ENCODE measurements around the gene METTL6.
"Not testable (repeated sequence)": the region's sequence is repeated elsewhere in the genome, so short reads cannot be mapped to it uniquely, and the experiment has no call there.

Gene METTL6

GRCh38 chr3:15427182-15427880 lies at the start of gene METTL6, which contains the start of gene EAF1:
Gene METTL6 (minus strand): TSS chr3:15427544. CDS start chr3:15426511, 1,033 bp downstream.
Gene EAF1 (plus strand): TSS chr3:15427598. CDS start chr3:15427780, 182 bp downstream.
- DNase-seq, result peak; percentile 90

DNA sequence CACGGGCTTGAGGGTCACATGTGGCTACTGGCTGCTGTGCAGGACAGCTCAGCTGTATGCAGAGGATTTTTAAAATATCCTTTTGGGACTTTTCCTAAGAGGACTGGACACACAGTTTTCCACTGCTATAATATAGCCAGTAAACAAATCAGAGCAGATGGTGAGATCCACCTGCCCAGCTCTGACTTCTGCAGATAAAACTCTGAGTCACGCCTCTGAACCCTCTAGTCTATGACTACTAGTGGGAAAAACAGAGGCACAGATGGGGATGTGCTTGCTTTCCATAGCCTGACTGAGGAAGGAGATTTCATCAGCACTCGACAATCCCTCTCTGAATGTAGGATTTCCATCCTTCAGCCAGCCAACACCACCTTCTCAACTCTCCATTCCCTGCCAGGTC lies 49.0 kb upstream of the METTL6 start:
- no peak for DNase-seq

GRCh38 chr3:15475161-15475560 lies 47.8 kb upstream of the METTL6 start:
- no peak for DNase-seq

DNA sequence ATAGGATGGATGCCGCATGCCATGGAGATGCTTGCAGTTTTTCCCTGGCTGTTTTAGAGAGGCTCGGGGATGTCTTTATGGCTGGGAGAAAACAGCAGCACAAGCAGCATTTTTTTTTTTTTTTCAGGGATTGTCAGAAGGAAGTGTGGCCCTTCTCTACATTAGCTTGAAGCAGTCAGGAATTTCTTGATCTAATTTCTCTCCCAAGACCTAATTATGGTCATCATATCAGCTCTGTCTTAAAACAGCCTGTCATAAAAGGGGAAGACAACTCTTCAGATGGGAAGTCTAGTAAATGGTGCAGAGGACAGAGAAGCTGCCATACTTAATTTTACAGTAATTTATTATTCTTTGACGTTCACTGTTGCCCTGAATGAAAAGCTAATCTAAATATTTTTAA lies 44.5 kb upstream of the METTL6 start:
- DNase-seq, result no peak

GRCh38 chr3:15470849-15471248 lies 43.5 kb upstream of the METTL6 start:
- no peak for DNase-seq

GRCh38 chr3:15470261-15470660 lies 42.9 kb upstream of the METTL6 start:
- DNase-seq, result peak; percentile 34

GRCh38 chr3:15467227-15468181 lies 40.2 kb upstream of the METTL6 start:
- DNase-seq, result no peak

DNA sequence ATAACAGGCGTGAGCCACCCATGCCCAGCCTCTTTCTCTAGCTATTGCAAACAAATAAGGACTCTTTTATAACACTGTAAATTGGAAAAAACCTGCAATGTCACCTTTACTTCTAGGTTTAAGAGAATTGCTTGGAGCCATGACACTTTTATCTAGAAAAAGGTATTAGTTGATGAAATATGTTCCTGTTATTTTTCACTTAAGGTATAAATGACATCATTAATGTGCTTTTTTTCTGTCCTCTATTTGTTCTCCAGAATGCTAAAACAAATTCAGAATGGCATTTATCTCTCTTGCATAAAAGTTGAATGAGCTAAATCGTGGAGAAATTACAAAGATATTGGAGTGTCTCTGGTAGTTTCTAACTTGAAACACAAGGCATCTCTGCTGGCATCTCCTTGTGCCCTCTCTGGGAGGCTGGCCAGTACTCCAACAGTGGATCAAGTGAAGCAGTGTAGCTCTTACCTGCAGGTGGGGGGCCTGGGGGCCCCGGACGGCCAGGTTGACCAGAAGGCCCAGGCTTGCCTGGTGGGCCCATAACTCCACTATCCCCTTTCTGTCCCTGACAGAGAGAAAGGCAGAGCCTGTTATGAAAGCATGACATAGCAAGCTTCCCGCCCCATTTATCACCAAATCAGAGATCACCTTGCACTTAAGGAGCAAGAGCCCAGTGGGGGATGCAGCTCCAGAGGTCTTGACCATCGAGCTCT lies 38.7 kb upstream of the METTL6 start:
- DNase-seq, result peak; percentile 33

DNA sequence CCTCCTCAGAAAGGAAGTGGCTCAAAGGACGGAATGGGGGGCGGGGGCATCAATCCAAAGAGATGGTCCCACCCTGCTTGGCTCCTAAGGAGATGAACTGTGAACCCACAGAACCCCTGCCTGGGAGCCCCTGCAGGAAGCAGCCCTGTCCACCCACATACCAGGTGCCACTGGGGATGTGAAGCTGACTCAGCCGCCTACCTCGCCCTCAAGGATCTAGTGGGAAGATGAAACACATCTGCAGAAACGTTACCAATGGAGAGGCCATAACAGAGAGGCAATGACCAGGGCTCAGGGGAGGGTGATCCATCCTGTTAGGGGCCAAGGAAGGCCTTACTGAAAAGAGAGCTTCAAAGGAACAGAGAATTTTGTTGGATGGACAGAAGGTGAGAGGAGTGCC lies 35.1 kb upstream of the METTL6 start:
- DNase-seq, result peak; percentile 50

GRCh38 chr3:15460891-15461531 lies 33.7 kb upstream of the METTL6 start:
- no peak for DNase-seq

GRCh38 chr3:15458212-15458780 lies 31.0 kb upstream of the METTL6 start:
- DNase-seq, result no peak

DNA sequence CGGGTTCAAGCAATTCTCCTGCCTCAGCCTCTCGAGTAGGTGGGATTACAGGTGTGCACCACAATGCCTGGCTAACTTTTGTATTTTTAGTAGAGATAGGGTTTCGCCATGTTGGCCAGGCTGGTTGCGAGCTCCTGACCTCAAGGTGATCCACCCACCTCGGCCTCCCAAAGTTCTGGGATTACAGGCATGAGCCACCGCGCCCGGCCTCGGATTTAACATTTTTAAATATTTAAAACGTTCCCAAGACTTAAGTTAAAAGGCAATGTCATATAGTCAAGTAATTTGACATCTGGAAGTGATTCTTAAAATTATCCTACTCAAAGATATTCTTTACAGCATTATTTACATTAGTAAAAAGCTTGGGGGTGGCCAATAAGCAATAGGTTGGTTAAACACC lies 29.6 kb upstream of the METTL6 start:
- DNase-seq, result not testable (repeated sequence)

GRCh38 chr3:15456321-15456720 lies 29.0 kb upstream of the METTL6 start:
- DNase-seq, result no peak

GRCh38 chr3:15455756-15456155 lies 28.4 kb upstream of the METTL6 start:
- no peak for DNase-seq

- no peak for DNase-seq
These were observed 27.6 kb upstream of the METTL6 start for GRCh38 chr3:15454965-15455364.

GRCh38 chr3:15453991-15454625 lies 26.8 kb upstream of the METTL6 start:
- no peak for DNase-seq

- DNase-seq, result no peak
These were observed 26.2 kb upstream of the METTL6 start for GRCh38 chr3:15453501-15453900.

GRCh38 chr3:15452961-15453360 lies 25.6 kb upstream of the METTL6 start:
- no peak for DNase-seq

DNA sequence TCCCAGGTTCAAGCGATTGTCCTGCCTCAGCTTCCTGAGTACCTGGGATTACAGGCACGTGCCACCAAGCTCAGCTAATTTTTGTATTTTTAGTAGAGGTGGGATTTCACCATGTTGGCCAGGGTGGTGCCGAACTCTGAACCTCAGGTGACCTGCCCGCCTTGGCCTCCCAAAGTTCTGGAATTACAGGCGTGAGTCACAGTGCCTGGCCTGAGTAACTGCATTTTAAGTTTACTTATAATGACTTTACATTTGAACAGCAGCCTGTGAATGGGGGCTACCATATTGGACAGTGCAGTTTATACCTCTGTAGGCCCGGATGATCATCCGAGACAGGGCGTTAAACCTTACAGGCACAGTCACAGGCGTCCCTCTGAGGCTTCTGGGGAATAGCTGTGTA lies 24.8 kb upstream of the METTL6 start:
- no peak for DNase-seq

DNA sequence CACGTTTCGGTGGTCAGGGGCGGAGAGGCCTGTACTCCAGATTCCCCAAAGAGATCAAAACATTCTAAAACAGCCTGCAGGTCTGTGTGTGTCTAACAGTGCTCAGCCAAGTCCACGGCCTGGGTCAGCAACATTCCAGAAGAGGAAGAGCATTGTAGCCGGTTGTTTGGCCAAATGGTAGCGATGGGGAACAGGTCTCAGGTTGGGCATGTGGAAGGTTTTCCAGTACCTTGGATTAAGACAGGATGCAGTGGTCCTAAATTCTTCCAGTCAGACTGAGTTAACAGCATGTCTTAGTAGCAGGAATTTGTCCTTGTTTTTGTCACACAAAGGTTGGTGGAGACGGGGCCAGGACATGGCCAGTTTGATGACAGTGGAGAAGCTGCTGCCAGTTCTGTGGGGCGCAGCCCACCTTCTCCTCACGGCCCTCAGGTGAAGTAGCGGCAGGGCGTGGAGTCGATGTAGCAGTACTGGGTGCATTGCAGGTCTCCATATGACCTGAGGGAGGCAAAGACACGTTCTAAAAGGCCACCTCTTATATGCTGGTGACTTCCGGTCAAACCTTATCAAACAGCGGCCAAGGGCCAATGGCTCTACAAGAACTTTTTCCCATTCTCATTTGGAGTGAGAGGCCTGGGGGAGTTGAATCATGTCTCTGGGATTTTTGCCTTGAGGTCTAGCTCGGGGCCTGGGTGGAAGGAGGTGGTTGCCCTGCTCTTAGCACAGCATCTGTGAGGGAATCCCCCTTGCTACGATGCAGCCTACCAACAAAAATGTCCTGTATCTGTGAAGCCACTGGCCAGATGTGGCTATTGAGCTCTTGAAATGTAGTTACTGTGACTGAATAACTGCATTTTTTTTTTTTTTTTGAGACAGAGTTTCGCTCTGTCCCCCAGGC lies 24.1 kb upstream of the METTL6 start:
- DNase-seq, result no peak
